GM12864 (cell line): ENCODE results near the gene CNTNAP2.

ENCODE experiments used
- DNase-seq: peaks from one replicate; pipeline ENCODE4 v3.0.0-alpha.2; 2011; ENCODE audit warnings: low read depth
- H3K4me3 ChIP-seq: 2 replicates; pipeline ENCODE4 v1.5.1; 2011; ENCODE audit warnings: mild to moderate bottlenecking, low read depth, low read length, control low read depth
- TF ChIP-seq, protein P1 (sequence below): IDR thresholded peaks from 2 replicates; pipeline ENCODE4 v1.5.1; 2011; ENCODE audit warnings: low read depth, mild to moderate bottlenecking, moderate library complexity, low read length, control low read depth, inconsistent platforms; ENCODE audit errors: missing control alignments

CNTNAP2 gene

DNA sequence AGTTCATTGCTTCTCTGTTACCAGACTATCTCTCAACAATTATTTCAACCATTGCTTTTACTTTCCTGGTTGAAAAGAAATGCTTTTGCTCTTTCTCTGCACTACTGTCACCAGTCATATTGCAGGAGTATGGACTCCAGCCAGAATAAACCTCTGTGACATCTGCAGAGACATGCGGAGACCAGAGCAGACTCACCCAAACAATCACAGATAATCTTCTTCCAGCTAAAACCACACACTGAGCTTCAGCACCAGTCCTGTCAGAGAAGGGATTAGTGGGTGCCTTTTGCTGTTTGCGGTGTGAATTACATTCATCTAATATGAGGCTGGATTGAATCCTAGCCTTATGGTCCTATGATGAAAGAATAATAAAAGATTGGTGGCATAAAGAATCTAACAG, 258.6 kb downstream of the CNTNAP2 start:
- TF ChIP-seq, protein P1, sequence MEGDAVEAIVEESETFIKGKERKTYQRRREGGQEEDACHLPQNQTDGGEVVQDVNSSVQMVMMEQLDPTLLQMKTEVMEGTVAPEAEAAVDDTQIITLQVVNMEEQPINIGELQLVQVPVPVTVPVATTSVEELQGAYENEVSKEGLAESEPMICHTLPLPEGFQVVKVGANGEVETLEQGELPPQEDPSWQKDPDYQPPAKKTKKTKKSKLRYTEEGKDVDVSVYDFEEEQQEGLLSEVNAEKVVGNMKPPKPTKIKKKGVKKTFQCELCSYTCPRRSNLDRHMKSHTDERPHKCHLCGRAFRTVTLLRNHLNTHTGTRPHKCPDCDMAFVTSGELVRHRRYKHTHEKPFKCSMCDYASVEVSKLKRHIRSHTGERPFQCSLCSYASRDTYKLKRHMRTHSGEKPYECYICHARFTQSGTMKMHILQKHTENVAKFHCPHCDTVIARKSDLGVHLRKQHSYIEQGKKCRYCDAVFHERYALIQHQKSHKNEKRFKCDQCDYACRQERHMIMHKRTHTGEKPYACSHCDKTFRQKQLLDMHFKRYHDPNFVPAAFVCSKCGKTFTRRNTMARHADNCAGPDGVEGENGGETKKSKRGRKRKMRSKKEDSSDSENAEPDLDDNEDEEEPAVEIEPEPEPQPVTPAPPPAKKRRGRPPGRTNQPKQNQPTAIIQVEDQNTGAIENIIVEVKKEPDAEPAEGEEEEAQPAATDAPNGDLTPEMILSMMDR, result no peak
- no peak for DNase-seq
- H3K4me3 ChIP-seq, result no peak overlapping the region

DNA sequence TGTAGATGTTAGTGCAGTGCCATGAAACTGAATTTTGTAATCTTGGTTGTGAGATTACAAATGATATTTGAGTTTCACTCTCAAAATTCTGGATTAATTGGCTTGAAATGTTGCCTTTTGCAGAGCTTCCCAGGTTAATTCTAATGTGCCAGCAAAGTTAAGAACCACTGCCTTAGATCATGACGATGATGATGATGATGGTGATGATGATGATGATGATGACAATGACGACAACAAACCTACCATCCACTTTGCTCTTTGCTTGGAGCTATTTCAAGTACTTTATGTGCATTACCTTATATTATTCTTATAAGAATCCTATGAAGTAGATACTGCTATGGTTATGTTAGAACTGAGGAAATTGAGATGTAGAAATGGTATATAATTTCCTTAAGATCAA, 261.6 kb downstream of the CNTNAP2 start:
- no peak overlapping the region for H3K4me3 ChIP-seq
- TF ChIP-seq, protein P1, result no peak
- DNase-seq, result no peak

DNA sequence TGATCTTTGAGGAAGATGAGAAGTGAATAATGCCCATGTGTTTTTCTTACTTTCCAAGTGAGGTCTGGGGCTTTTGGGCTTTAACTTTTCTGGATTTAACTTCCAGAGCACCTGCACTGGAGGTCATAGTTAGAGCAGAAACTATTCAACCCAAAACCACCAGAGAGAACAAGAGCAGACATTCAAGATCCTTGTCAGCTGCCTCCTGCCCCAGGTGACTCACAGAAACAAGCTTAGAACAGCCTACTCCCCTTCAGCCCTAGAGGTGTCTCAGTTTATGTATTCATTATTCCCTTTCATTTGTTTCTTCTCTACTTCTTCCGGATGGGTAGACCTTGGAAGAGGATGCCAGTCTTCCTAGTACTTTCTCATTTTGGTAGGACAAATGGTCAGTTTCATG, 270.5 kb downstream of the CNTNAP2 start:
- TF ChIP-seq, protein P1, result no peak
- no peak overlapping the region for H3K4me3 ChIP-seq
- DNase-seq, result no peak

DNA sequence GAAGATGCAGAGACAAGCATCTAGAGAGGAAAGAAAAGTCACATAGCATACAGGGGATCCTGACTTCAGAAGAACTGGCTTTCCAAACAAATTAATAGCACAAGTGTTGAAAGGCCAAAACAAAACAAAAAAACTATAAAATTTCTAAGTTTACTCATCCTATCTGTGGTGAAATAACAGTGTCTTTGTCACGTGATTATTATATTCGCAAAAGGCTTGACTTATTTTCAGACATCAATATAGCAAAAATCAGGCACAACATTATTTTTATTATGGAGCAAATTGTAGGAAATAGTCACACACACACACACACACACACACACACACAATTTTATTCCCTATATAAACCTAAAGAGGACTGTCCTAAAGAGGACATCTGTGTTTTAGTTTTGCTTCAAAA, 272.3 kb downstream of the CNTNAP2 start:
- DNase-seq, result no peak
- TF ChIP-seq, protein P1, result no peak
- no peak overlapping the region for H3K4me3 ChIP-seq

DNA sequence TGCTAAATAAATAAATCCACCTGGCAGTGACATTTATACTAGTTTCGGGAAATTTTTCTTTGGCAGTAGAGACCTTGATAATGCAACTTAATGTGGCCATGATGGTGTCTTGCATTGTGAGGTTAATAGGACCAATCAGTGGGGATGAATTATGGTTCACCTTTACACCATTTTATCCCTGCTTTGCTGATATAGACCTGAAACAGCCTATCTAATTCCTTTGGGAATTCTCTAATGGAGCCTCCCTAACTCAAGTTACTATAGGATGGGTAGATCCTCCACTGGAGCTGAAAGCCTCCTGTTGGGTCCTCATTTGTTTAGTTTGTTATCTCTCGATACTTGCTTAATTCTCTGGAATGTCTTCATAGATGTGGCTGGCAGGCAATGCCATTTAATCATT, 276.7 kb downstream of the CNTNAP2 start:
- DNase-seq, result no peak
- TF ChIP-seq, protein P1, result no peak
- no peak overlapping the region for H3K4me3 ChIP-seq

DNA sequence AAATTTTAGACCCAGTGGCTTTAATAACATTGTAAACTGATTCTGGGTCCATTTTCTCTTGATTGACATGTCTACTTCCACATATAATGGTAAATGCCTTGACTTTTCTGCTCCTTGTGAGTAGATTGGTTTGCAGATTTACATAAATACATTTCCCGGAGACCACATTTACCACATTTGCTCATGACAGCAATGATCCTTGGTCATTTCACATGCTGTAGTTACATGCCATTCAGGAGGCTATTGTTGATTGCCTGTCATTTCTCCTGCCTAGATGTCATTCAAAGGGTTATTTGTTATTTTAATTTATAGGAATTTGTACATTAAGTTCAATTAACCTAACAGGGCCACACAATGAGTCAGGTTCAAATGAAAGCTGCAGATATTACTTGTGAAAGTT, 280.5 kb downstream of the CNTNAP2 start:
- TF ChIP-seq, protein P1, result no peak
- DNase-seq, result no peak
- no peak overlapping the region for H3K4me3 ChIP-seq

DNA sequence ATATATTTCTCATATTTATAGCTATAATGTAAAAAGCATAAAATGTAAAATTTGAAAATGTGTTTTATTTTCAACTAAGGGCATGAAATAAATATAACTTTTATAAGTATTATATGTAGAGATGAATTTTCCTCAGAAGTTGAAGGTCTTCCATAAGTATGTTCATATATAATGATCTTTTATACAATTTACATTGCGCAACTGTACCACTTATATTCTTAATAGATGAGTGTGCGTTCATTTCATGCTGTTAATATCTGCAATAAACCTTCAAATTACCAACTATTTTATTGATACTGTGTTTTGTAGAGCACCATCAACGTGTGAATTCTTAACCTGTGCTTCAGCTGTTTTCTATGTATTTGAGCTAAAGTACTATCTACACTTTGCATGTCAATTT, 285.3 kb downstream of the CNTNAP2 start:
- TF ChIP-seq, protein P1, result no peak
- no peak for DNase-seq
- no peak overlapping the region for H3K4me3 ChIP-seq
